Measurements from ENCODE around the gene NEURL2. TPM values are rescaled to one million over a fixed set of nuclear protein-coding genes. Genes with fewer than 3 reads are reported as not detected.

The NEURL2 gene
- total RNA-seq, 4 donors from 2014 or later, result 6.5 to 12.9 (median 9.5) TPM

DNA sequence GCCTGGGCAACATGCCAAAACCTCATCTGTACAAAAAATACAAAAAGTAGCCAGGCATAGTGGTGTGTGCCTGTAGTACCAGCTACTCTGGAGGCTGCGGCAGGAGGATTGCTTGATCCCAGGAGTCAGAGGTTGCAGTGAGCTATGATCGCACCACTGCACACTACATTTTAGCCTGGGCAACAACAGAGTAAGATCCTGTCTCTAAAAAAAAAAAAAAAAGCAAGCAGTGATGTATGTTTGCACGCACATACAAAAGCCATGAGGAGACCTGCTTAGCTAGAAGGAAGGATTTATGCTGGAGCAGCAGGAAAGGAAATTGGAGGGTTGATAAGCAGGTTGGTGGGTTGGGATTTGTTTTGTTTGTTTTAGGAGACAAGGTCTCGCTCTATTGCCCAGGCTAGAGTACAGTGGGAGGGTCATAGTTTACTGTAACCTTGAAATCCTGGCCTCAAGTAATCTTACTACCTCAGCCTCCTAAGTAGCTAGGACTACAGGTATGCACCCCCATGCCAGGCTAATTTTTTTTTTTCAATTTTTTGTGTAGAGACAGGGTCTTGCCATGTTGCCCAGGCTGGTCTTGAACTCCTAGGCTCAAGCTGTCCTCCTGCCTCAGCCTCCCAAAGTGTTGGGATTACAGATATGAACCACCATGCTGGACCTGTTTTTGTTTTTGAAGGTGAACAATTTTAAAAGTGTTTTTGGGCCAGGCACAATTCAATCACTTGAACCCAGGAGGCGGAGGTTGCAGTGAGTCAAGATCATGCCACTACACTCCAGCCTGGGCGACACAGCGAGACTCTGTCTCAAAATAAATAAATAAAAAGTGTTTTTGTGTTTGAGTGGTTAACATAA lies 29.6 kb downstream of the NEURL2 start:
- intact Hi-C loops (cut with DNase I; ENCODE audit: low total_unique reads), result no loop called here
- no peak overlapping the region for H3K4me3 ChIP-seq (ENCODE audit: low read depth, poor library complexity, severe bottlenecking)
- TF ChIP-seq POLR2A (IDR thresholded peaks at IDR 0.05), result no peak
- TF ChIP-seq, protein P1, sequence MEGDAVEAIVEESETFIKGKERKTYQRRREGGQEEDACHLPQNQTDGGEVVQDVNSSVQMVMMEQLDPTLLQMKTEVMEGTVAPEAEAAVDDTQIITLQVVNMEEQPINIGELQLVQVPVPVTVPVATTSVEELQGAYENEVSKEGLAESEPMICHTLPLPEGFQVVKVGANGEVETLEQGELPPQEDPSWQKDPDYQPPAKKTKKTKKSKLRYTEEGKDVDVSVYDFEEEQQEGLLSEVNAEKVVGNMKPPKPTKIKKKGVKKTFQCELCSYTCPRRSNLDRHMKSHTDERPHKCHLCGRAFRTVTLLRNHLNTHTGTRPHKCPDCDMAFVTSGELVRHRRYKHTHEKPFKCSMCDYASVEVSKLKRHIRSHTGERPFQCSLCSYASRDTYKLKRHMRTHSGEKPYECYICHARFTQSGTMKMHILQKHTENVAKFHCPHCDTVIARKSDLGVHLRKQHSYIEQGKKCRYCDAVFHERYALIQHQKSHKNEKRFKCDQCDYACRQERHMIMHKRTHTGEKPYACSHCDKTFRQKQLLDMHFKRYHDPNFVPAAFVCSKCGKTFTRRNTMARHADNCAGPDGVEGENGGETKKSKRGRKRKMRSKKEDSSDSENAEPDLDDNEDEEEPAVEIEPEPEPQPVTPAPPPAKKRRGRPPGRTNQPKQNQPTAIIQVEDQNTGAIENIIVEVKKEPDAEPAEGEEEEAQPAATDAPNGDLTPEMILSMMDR (IDR thresholded peaks at IDR 0.05), result no peak
- WGBS, 2 donors, result 91 to 96% methylated on average over 7 of the region's 7 CpGs
- DNase-seq (ENCODE audit: low spot score in 2 of 2), result no peak

DNA sequence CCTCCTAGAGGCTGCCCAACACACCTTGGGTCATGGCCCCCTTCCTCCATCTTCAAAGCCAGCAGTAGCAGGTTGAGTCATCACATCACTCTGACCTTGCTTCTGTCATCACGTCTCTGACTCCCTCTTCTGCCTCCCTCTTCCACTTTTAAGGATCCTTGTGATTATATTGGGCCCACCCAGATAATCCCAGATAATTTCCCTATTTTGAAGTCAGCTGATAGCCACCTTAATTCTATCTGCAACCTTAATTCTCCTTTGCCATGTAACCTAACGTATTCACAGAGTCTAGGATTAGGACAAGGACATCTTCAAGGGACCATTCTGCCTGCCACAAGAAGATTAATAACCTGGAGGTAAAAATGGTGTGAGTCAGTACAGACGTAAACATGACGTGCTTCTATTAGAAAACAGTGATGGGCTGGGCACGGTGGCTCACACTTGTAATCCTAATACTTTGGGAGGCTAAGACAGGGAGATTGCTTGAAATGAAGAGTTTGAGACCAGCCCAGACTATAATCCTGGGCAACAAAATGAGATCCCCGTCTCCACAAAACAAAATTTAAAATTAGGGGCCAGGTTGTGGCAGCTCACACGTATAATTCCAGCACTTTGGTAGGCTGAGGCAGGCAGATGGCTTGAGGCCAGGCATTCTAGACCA lies 30.3 kb downstream of the NEURL2 start:
- WGBS, 2 donors, result 74 to 75% methylated on average over 7 of the region's 7 CpGs
- intact Hi-C loops (cut with DNase I; ENCODE audit: low total_unique reads), result no loop called here
- DNase-seq (ENCODE audit: low spot score in 2 of 2), result no peak

DNA sequence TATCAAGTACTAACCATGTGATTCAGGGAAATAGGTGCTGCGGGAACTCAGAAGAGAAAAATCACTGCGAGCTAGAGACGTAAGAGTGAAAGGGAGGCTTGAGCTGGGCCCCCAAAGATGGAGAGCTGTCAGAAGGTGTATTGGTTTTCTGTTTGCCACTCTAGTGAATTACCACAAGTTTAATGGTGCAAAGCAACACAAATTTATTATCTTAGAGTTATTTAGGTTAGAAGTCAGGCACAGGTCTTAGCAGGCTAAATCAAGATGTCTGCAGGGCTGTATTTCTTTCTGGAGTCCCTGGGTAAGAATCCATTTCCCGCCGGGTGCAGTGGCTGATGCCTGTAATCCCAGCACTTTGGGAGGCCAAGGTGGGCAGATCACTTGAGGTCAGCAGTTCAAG lies 31.1 kb downstream of the NEURL2 start:
- DNase-seq (ENCODE audit: low spot score in 2 of 2), result no peak
- H3K4me3 ChIP-seq (ENCODE audit: low read depth, poor library complexity, severe bottlenecking), result no peak overlapping the region
- TF ChIP-seq, protein P1 (IDR thresholded peaks at IDR 0.05), result no peak
- TF ChIP-seq POLR2A (IDR thresholded peaks at IDR 0.05), result no peak
- WGBS, 2 donors, result 93% methylated on average over 5 of the region's 5 CpGs
- intact Hi-C loops (cut with DNase I; ENCODE audit: low total_unique reads), result no loop called here

More for the DNA sequence above, 30.3 kb downstream of the NEURL2 start:
- no peak for TF ChIP-seq POLR2A (IDR thresholded peaks at IDR 0.05)
- TF ChIP-seq, protein P1 (IDR thresholded peaks at IDR 0.05), result no peak
- no peak overlapping the region for H3K4me3 ChIP-seq (ENCODE audit: low read depth, poor library complexity, severe bottlenecking)

DNA sequence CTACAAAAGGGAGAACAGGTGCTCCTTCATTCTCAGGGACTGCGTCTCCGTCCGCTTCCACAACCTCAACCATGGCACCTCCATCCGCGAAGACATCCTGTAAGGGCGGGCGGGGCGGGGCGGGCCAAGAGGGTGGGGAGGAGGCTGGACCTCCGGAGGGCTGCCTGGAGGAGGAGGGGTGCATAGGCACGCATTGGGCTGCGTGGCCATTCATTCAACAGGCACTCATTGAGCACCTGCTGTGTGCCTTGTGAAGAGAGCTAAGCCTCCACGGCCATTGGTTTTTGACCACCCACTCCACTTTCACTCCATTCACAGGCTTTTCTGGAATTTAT lies 33.2 kb downstream of the NEURL2 start:
- intact Hi-C loops (cut with DNase I; ENCODE audit: low total_unique reads), result no loop called here
- no peak for DNase-seq (ENCODE audit: low spot score in 2 of 2)
- 11 to 15% methylated on average over 13 of the region's 13 CpGs for WGBS, 2 donors
- no peak for TF ChIP-seq POLR2A (IDR thresholded peaks at IDR 0.05)
- TF ChIP-seq, protein P1 (IDR thresholded peaks at IDR 0.05), result no peak
- peak overlapping the region; percentile 38 for H3K4me3 ChIP-seq (ENCODE audit: low read depth, poor library complexity, severe bottlenecking)

DNA sequence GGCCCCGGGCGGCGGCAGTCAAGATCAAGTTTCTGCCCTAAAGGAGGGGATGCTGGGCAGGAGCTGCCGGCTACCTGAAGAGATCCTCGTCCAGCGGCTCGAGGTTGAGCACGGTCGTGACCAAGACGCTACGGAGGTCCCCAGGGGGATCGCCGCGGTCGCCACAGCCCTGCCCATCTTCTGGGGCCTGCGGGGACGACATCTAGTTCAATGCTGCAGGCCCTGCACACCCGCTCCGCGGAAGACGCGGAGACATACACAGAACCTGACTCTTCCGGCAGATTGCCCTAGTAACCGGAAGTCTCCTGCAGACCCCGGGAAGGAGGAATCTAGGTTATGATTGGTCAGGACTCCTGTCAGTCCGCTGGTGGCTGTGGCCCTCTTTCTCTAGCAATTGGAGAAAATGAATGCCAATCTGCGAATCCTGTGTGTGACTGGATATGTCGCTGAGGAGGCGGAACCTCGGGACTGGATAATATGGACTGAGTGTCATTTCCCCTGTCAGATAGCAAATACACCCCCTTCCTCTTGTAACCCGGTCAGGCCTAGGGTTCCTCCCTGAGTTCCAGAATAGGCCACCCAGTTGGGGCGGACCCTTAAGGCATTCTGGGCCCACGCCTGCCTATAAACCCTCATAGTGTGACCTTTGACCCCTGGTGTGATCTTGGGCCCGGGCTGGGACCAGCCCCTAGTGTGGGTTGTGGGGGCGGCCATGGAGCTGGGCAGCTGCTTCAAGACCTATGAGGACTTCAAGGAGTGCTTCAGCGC lies 33.7 kb downstream of the NEURL2 start, which contains the start of the genes ACOT8 and ZSWIM3:
ACOT8 (minus strand) TSS at position 279 of the 768 bp plus-strand sequence; CDS start at position 202, 77 bp downstream.
ZSWIM3 (plus strand) TSS at position 501 of the 768 bp plus-strand sequence; CDS start at position 713, 212 bp downstream.
- TF ChIP-seq, protein P1 (IDR thresholded peaks at IDR 0.05), result peak in 1 of 3 donors; percentile 61
- TF ChIP-seq POLR2A (IDR thresholded peaks at IDR 0.05), result no peak
- intact Hi-C loops (cut with DNase I; ENCODE audit: low total_unique reads), result no loop called here
- 0% methylated on average over 32 to 36 of the region's 36 CpGs for WGBS, 2 donors
- peak; percentile 98 to 99 for DNase-seq (ENCODE audit: low spot score in 2 of 2)
- peak within 1 kb of the TSS; percentile 83 for H3K4me3 ChIP-seq (ENCODE audit: low read depth, poor library complexity, severe bottlenecking)

Data from lower leg skin (tissue), 4 donors.